ENCODE measurements around the gene TMTC1. TPM values are rescaled to one million over a fixed set of nuclear protein-coding genes. Genes with fewer than 3 reads are reported as not detected.

The TMTC1 gene
- total and polyA plus RNA-seq, 2 of the 8 experiments (the other 6 are each of a cell fraction or from before 2014, with no cell fraction given) = 15.4 to 20.8 TPM

DNA sequence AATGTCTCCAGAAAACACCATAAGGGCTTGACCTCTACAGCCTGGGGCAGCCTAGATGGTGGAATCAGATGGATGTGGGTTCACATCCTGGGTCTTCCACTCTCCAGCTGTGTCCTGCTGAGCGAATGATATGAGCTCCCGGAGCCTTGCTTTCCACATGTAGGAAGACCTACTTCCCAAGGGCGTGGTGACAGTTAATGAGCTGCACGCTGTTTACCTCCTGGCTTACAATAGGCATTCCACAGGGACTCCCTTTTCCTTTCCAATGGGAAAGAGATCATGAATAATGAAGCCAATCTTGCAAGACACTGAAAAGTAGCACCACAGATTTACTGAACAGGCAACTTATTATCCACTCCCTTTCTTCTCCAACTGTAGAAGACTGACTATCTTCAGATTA, 46.1 kb downstream of the TMTC1 start:
- H3K27ac ChIP-seq (ENCODE audit: low read depth, low read length) = no peak overlapping the region
- ChIA-PET CTCF (ENCODE audit: partially characterized antibody) (interaction anchor here (0.6 to 1.3 kb wide), 3 partner anchors 18 to 1206 kb away, joined by 3 read pairs; no protein-coding TSS in a partner anchor), POLR2A (ENCODE audit: partially characterized antibody) (interaction anchor here (1.3 kb wide), 1 partner anchor 8 kb away, joined by 3 read pairs; no protein-coding TSS in a partner anchor)
- DNase-seq (ENCODE audit: low read depth in 1 of 2, low spot score in 2 of 2) (no peak), FAIRE-seq (no peak)
- no peak overlapping the region for H2AFZ ChIP-seq (ENCODE audit: low read length)
- TF ChIP-seq, protein P1, sequence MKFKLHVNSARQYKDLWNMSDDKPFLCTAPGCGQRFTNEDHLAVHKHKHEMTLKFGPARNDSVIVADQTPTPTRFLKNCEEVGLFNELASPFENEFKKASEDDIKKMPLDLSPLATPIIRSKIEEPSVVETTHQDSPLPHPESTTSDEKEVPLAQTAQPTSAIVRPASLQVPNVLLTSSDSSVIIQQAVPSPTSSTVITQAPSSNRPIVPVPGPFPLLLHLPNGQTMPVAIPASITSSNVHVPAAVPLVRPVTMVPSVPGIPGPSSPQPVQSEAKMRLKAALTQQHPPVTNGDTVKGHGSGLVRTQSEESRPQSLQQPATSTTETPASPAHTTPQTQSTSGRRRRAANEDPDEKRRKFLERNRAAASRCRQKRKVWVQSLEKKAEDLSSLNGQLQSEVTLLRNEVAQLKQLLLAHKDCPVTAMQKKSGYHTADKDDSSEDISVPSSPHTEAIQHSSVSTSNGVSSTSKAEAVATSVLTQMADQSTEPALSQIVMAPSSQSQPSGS (IDR thresholded peaks at IDR 0.05; ENCODE audit: low read length) = no peak
- TF ChIP-seq BCL11A (IDR thresholded peaks at IDR 0.05; ENCODE audit: low read depth in 2 of 2, low read length in 2 of 2) (no peak), RXRA (IDR thresholded peaks at IDR 0.05; ENCODE audit: insufficient read depth, low read depth, low read length) (no peak), SIN3A (conservative IDR thresholded peaks at IDR 0.05 in 1 of 2, IDR thresholded peaks at IDR 0.05 in 1 of 2; ENCODE audit: low read depth in 1 of 2, low read length in 2 of 2) (no peak), RAD21 (IDR thresholded peaks at IDR 0.05 in 1 of 2, conservative IDR thresholded peaks at IDR 0.05 in 1 of 2; ENCODE audit: low read depth in 2 of 2, low read length in 2 of 2) (no peak), TEAD4 (IDR thresholded peaks at IDR 0.05; ENCODE audit: low read depth, low read length) (no peak), JUN (IDR thresholded peaks at IDR 0.05; ENCODE audit: low read depth, low read length) (no peak), ASH2L (IDR thresholded peaks at IDR 0.05; ENCODE audit: low read length) (no peak)
- no peak overlapping the region for H2BK20ac ChIP-seq (ENCODE audit: low read length)
- H3K79me2 ChIP-seq (ENCODE audit: control insufficient read depth in 1 of 2, insufficient read depth in 2 of 2, low read length in 2 of 2) = no peaks in the 10 kb centered on the region
- no peak overlapping the region for H3K56ac ChIP-seq (replicated peaks; ENCODE audit: insufficient read length, low read depth, low read length)
- peaks cover 0 to 4% (median under 1%) of the 10 kb centered on the region in 4 experiments; a peak in 2 of 8 replicates for H3K36me3 ChIP-seq (ENCODE audit: control insufficient read depth in 2 of 4, insufficient read depth in 4 of 4, low read length in 3 of 4)
- H2BK15ac ChIP-seq (ENCODE audit: low read length) = no peak overlapping the region
- no peak overlapping the region for H2AK5ac ChIP-seq (ENCODE audit: low read depth, low read length)
- no peaks in the 10 kb centered on the region for H3K9me3 ChIP-seq (ENCODE audit: insufficient read depth in 2 of 2, low read depth in 1 of 2, low read length in 1 of 2)
- no peak overlapping the region for H3K23ac ChIP-seq (ENCODE audit: insufficient read length)
- H2BK120ac ChIP-seq (replicated peaks; ENCODE audit: low read depth, low read length) = no peak overlapping the region
- no peaks in the 10 kb centered on the region for H3K79me1 ChIP-seq (ENCODE audit: low read depth, low read length)
- peaks cover 0 to 4% of the 10 kb centered on the region in 2 experiments for H4K20me1 ChIP-seq (replicated peaks in 1 of 2; ENCODE audit: control insufficient read depth in 1 of 2, insufficient read depth in 2 of 2, low read length in 2 of 2)
- H4K8ac ChIP-seq (ENCODE audit: extremely low read depth, insufficient read depth, low read length) = no peak overlapping the region
- H3K4me2 ChIP-seq (ENCODE audit: insufficient read depth in 1 of 2, low read depth in 2 of 2, low read length in 2 of 2) = no peak overlapping the region
- H3K18ac ChIP-seq (ENCODE audit: extremely low read depth, low read length) = no peak overlapping the region
- no peak overlapping the region for H2BK5ac ChIP-seq (ENCODE audit: low read depth, low read length)
- no peak overlapping the region for H3K14ac ChIP-seq (ENCODE audit: insufficient read length)
- no peak overlapping the region for H4K91ac ChIP-seq (replicated peaks; ENCODE audit: insufficient read length, low read length)
- 0 out of 2 replicates have a peak overlapping the region, but pooled peaks have one; percentile 2 for H2BK12ac ChIP-seq (ENCODE audit: low read depth, low read length)
- no peaks in the 10 kb centered on the region for H3K27me3 ChIP-seq (replicated peaks in 1 of 4; ENCODE audit: control insufficient read depth in 3 of 4, extremely low read depth in 1 of 4, insufficient read depth in 3 of 4, low read length in 3 of 4)
- no peak overlapping the region for H3K9ac ChIP-seq (replicated peaks in 1 of 4; ENCODE audit: extremely low read depth in 1 of 4, low read depth in 3 of 4, low read length in 3 of 4)
- no peak overlapping the region for H3K4me3 ChIP-seq (ENCODE audit: extremely low read depth in 1 of 4, insufficient read depth in 2 of 4, low read depth in 3 of 4, low read length in 4 of 4)
- H4K5ac ChIP-seq (ENCODE audit: insufficient read length, low read depth, low read length) = no peak overlapping the region
- peaks cover 0 to under 1% (median 0%) of the 10 kb centered on the region in 4 experiments; a peak in 3 of 7 replicates for H3K4me1 ChIP-seq (replicated peaks in 1 of 4; ENCODE audit: control insufficient read depth in 3 of 4, insufficient read depth in 4 of 4, low read length in 3 of 4)
- no peak overlapping the region for H3K4ac ChIP-seq (replicated peaks; ENCODE audit: insufficient read length, low read depth, low read length)
- WGBS, 2 experiments (ENCODE audit: extremely low coverage in 1 of 2, insufficient coverage in 1 of 2, insufficient read length in 1 of 2, insufficient replicate concordance in 2 of 2, low coverage in 1 of 2, low lambda C conversion rate in 2 of 2, missing lambda C conversion rate in 1 of 2) = 98% methylated on average over 4 of the region's 4 CpGs; no CpG with 5 or more reads in 1 of the 2 experiments
- no peaks in the 10 kb centered on the region for H3K23me2 ChIP-seq (ENCODE audit: low read depth, low read length)
